ENCODE results near the gene CFAP206.

DNA sequence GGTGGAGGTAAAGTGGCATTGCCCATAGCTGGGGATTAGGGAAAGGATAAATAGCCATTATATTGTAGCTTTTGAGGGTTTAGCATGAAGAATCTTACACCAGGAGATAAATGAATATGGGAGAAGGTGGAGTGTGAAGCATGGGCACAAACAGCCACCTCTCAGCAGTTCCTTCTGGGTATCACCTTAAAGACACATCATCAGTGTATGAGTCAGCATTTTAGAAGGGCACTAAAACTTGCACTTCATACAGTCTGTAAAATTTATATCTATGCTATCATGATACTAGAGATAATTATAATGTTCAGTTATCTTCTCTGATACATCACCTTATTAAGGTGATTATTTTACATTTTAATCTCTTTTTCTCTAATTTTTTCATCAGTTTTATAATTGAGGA lies 90.3 kb downstream of the CFAP206 start:
- TF ChIP-seq, protein P1, sequence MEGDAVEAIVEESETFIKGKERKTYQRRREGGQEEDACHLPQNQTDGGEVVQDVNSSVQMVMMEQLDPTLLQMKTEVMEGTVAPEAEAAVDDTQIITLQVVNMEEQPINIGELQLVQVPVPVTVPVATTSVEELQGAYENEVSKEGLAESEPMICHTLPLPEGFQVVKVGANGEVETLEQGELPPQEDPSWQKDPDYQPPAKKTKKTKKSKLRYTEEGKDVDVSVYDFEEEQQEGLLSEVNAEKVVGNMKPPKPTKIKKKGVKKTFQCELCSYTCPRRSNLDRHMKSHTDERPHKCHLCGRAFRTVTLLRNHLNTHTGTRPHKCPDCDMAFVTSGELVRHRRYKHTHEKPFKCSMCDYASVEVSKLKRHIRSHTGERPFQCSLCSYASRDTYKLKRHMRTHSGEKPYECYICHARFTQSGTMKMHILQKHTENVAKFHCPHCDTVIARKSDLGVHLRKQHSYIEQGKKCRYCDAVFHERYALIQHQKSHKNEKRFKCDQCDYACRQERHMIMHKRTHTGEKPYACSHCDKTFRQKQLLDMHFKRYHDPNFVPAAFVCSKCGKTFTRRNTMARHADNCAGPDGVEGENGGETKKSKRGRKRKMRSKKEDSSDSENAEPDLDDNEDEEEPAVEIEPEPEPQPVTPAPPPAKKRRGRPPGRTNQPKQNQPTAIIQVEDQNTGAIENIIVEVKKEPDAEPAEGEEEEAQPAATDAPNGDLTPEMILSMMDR (IDR thresholded peaks at IDR 0.05) = no peak
- TF ChIP-seq POLR2A (IDR thresholded peaks at IDR 0.05) (no peak), POLR2AphosphoS5 (IDR thresholded peaks at IDR 0.05; ENCODE audit: insufficient read depth in 1 of 2, low read depth in 1 of 2) (no peak)

Data from vagina (tissue), 2 donors.